Spleen (tissue), 7 donors: Measurements from ENCODE around the gene CFAP119.

ENCODE experiments used
- CTCF ChIP-seq, 11 experiments: fragments of 200-600 bp in 7 of 11; fragments of 450-650 bp in 4 of 11; sonication (generic) in 4 of 11; IDR thresholded peaks in 8 of 11; conservative IDR thresholded peaks in 3 of 11; 1 replicate in 7 of 11; 2 replicates in 4 of 11; pipeline versions ENCODE4 v1.4.0 to v1.8.0; 2016 to 2021; ENCODE audit warnings: antibody characterized with exemption in 11 of 11, inconsistent platforms in 4 of 11, mild to moderate bottlenecking in 1 of 11
- POLR2A ChIP-seq, 3 donors: fragments of 450-650 bp; IDR thresholded peaks; one replicate each; pipeline ENCODE4 v1.5.1; 2017; ENCODE audit warnings: antibody characterized with exemption in 3 of 3, mild to moderate bottlenecking in 1 of 3
- donor health status: DM: no; HTN: no; CAD: no; lungs with moderate emphysema.
- donor health status: DM: no; HTN: no; CAD: no.
- donor health status: DM: no; HTN: no; CAD: no.

GRCh38 chr16:30797670-30798309 lies 35.9 kb upstream of the CFAP119 start:
- no peak for TF ChIP-seq CTCF (IDR thresholded peaks at IDR 0.05 in 8 of 11, conservative IDR thresholded peaks at IDR 0.05 in 3 of 11)
- no peak for TF ChIP-seq POLR2A (IDR thresholded peaks at IDR 0.05)
